Right cardiac atrium (tissue), 5 donors: ENCODE results near the gene CDC6. TPM values are rescaled to one million over a fixed set of nuclear protein-coding genes. Genes with fewer than 3 reads are reported as not detected.
A peak's percentile ranks its signal among the peaks of the same experiment; 100 is the strongest.

Experiments
- ATAC-seq, 2 donors: fragments of 200-7000 bp; cut with Tn5 transposase; one replicate each; pipeline versions ENCODE4 v1.8.0 to v1.9.1; 2020; ENCODE audit warnings: moderate library complexity in 2 of 2, mild to moderate bottlenecking in 1 of 2
- DNase-seq, 3 donors: peaks; one replicate each; pipeline ENCODE4 v3.0.0-alpha.2; 2020
- H3K27ac ChIP-seq: one replicate; pipeline ENCODE4 v1.5.1; 2013; ENCODE audit warnings: mild to moderate bottlenecking, low read length, control low read depth, moderate library complexity
- H3K27me3 ChIP-seq: one replicate; pipeline ENCODE4 v1.6.1; 2013; ENCODE audit not compliant: control insufficient read depth, insufficient read depth
- H3K4me1 ChIP-seq: one replicate; pipeline ENCODE4 v1.6.1; 2013; ENCODE audit warnings: low read length; ENCODE audit not compliant: control insufficient read depth, insufficient read depth
- H3K4me3 ChIP-seq: one replicate; pipeline ENCODE4 v1.5.1; 2013; ENCODE audit warnings: low read length, control low read depth
- H3K9me3 ChIP-seq: one replicate; pipeline ENCODE4 v1.6.1; 2013; ENCODE audit warnings: low read length; ENCODE audit not compliant: control insufficient read depth
- WGBS: extraction: QIAGEN DNeasy Blood & Tissue Kit; methylation state at CpG from one replicate; pipeline ENCODE4 v1.1.7; 2013; 5-methylcytosine and 5-hydroxymethylcytosine counted together
- intact Hi-C, 4 donors: fragments of 100-400 bp; cut with DNase I; formaldehyde crosslinking; loops; one replicate each; pipeline versions ENCODE4 v1.11.0 to v1.14.0; 2022 to 2023
- polyA plus RNA-seq: library from polyadenylated mRNA; stranded (reverse); fragments of 200-250 nt; gene quantifications from one replicate; pipeline ENCODE4 v1.2.3, GENCODE V29; 2013
- total RNA-seq, 4 donors: library from RNA; stranded (reverse); fragmentation: NEBNext Ultra II Directional; extraction: Animal tissue kit (Norgen Biotek cat#: 25700); gene quantifications; one replicate each; pipeline ENCODE4 v1.2.1, GENCODE V29; 2021
- donor health status: healthy with polysubstance abuse.
- donor health status: DM: no; HTN: yes; CAD: no.
- donor health status: DM: no; HTN: no; CAD: no.
- donor health status: DM: no; HTN: yes; CAD: no; lungs with severe emphysema.
- donor health status: DM: yes; HTN: yes; CAD: no.

The CDC6 gene
- total and polyA plus RNA-seq, 5 donors, result 0.36 to 1.8 (median 1.2) TPM

- no peak overlapping the region for H3K4me3 ChIP-seq
- ATAC-seq, result peak; percentile 7
Measured at GRCh38 chr17:40349477-40349894, 61.8 kb downstream of the CDC6 start.

GRCh38 chr17:40349895-40350688 lies 62.4 kb downstream of the CDC6 start:
- WGBS, result 31% methylated on average over 19 of the region's 19 CpGs
- no peaks in the 10 kb centered on the region for H3K9me3 ChIP-seq
- intact Hi-C loops, result loop anchor here in 2 of 4 donors (2.0 to 10.0 kb wide), 4 partner anchors 38 to 185 kb away; partner anchors contain the start of gene TOP2A (in 1 of the 2)
- DNase-seq (peak; percentile 73 to 89 (median 85)), ATAC-seq (peak; percentile 1 to 10)
- peaks cover 38% of the 10 kb centered on the region for H3K4me1 ChIP-seq
- no peak overlapping the region for H3K4me3 ChIP-seq
- H3K27me3 ChIP-seq, result no peaks in the 10 kb centered on the region
- peak overlapping the region; percentile 32 for H3K27ac ChIP-seq

More at GRCh38 chr17:40349477-40349894, 61.8 kb downstream of the CDC6 start:
- WGBS, result 22% methylated on average over 10 of the region's 10 CpGs
- peak in 2 of 3 donors; percentile 69 to 81 for DNase-seq
- H3K27me3 ChIP-seq, result no peaks in the 10 kb centered on the region
- intact Hi-C loops, result loop anchor here in 1 of 4 donors (5.0 kb wide), 1 partner anchor 37 kb away; no protein-coding TSS in a partner anchor
- H3K4me1 ChIP-seq, result peaks cover 40% of the 10 kb centered on the region
- H3K9me3 ChIP-seq, result no peaks in the 10 kb centered on the region
- H3K27ac ChIP-seq, result peak overlapping the region; percentile 32

- H3K27ac ChIP-seq, result peak overlapping the region; percentile 3
- no peaks in the 10 kb centered on the region for H3K9me3 ChIP-seq
- intact Hi-C loops, result loop anchor here in 2 of 4 donors (2.0 to 10.0 kb wide), 3 partner anchors 46 to 184 kb away; partner anchors contain the start of gene TOP2A (in 1 of the 2)
- no peaks in the 10 kb centered on the region for H3K27me3 ChIP-seq
- peaks cover 38% of the 10 kb centered on the region for H3K4me1 ChIP-seq
- no peak overlapping the region for H3K4me3 ChIP-seq
- no peak for ATAC-seq
- WGBS, result 48% methylated on average over 17 of the region's 17 CpGs
- DNase-seq, result no peak
Measured at GRCh38 chr17:40350689-40351358, 63.1 kb downstream of the CDC6 start.

GRCh38 chr17:40351359-40352236 lies 63.9 kb downstream of the CDC6 start:
- Histone ChIP-seq H3K27ac (peak overlapping the region; percentile 10), H3K27me3 (no peaks in the 10 kb centered on the region), H3K4me3 (no peak overlapping the region), H3K4me1 (peaks cover 37% of the 10 kb centered on the region), H3K9me3 (no peaks in the 10 kb centered on the region)
- DNase-seq (peak in 2 of 3 donors; percentile 48 to 60), ATAC-seq (no peak)
- intact Hi-C loops, result loop anchor here in 2 of 4 donors (2.0 to 10.0 kb wide), 3 partner anchors 47 to 183 kb away; partner anchors contain the start of gene TOP2A (in 1 of the 2)
- WGBS, result 79% methylated on average over 27 of the region's 27 CpGs

- H3K27ac ChIP-seq, result peak overlapping the region; percentile 10
- no peaks in the 10 kb centered on the region for H3K27me3 ChIP-seq
- 73% methylated on average over 7 of the region's 7 CpGs for WGBS
- intact Hi-C loops, result loop anchor here in 2 of 4 donors (10.0 kb wide), 2 partner anchors 62 to 182 kb away; partner anchors contain the start of gene TOP2A (in 1 of the 2)
- H3K9me3 ChIP-seq, result no peaks in the 10 kb centered on the region
- ATAC-seq, result no peak
- no peak overlapping the region for H3K4me3 ChIP-seq
- DNase-seq, result peak in 1 of 3 donors; percentile 42
- H3K4me1 ChIP-seq, result peaks cover 29% of the 10 kb centered on the region
Measured at GRCh38 chr17:40352237-40352778, 64.6 kb downstream of the CDC6 start.

- Histone ChIP-seq H3K4me3 (no peak overlapping the region), H3K4me1 (peaks cover 25% of the 10 kb centered on the region), H3K9me3 (no peaks in the 10 kb centered on the region), H3K27me3 (no peaks in the 10 kb centered on the region), H3K27ac (no peak overlapping the region)
- WGBS, result 69% methylated on average over 9 of the region's 9 CpGs
- intact Hi-C loops, result loop anchor here in 2 of 4 donors (10.0 kb wide), 2 partner anchors 62 to 182 kb away; partner anchors contain the start of gene TOP2A (in 1 of the 2)
- ATAC-seq (no peak), DNase-seq (peak in 1 of 3 donors; percentile 57)
Measured at GRCh38 chr17:40352779-40353394, 65.2 kb downstream of the CDC6 start.

Other genes starting within 250 kb of the CDC6 start
- 10 to 100 TPM; 54.3 to 60.5 (median 54.7) TPM for gene MED24, start 233.5 kb upstream of the CDC6 start, total RNA-seq
- gene MED24, start 233.5 kb upstream of the CDC6 start, polyA plus RNA-seq, result 45.1 TPM
- 10 to 100 TPM; 80.6 to 99.5 (median 95.9) TPM for gene THRA, start 224.9 kb upstream of the CDC6 start, total RNA-seq
- 73.3 TPM for gene THRA, start 224.9 kb upstream of the CDC6 start, polyA plus RNA-seq
- 10 to 100 TPM; 10.2 to 25.1 (median 18.8) TPM for gene NR1D1, start 187.3 kb upstream of the CDC6 start, total RNA-seq
- 12.3 TPM for gene NR1D1, start 187.3 kb upstream of the CDC6 start, polyA plus RNA-seq
- gene MSL1, start 165.9 kb upstream of the CDC6 start, total RNA-seq, result 10 to 100 TPM; 53.6 to 57.3 (median 55.2) TPM
- 44.8 TPM for gene MSL1, start 165.9 kb upstream of the CDC6 start, polyA plus RNA-seq
- gene CASC3, start 147.3 kb upstream of the CDC6 start, total RNA-seq, result 10 to 100 TPM; 50.2 to 56.7 (median 50.7) TPM
- 23.4 TPM for gene CASC3, start 147.3 kb upstream of the CDC6 start, polyA plus RNA-seq
- 1 to 10 TPM; 2.7 to 5.6 (median 4.1) TPM for gene RAPGEFL1, start 110.4 kb upstream of the CDC6 start, total RNA-seq
- gene RAPGEFL1, start 110.4 kb upstream of the CDC6 start, polyA plus RNA-seq, result 3.8 TPM
- gene WIPF2, start 68.6 kb upstream of the CDC6 start, total RNA-seq, result 10 to 100 TPM; 11.1 to 14.6 (median 13.5) TPM
- 8.2 TPM for gene WIPF2, start 68.6 kb upstream of the CDC6 start, polyA plus RNA-seq
- gene RARA, start 21.3 kb downstream of the CDC6 start, total RNA-seq, result 10 to 100 TPM; 26.2 to 39.0 (median 29.1) TPM
- gene RARA, start 21.3 kb downstream of the CDC6 start, polyA plus RNA-seq, result 28.3 TPM
- gene GJD3, start 76.9 kb downstream of the CDC6 start, total RNA-seq, result 1 to 10 TPM in 1 of 4 donors, under 1 TPM in 3; 0.74 to 1.4 (median 0.86) TPM
- gene GJD3, start 76.9 kb downstream of the CDC6 start, polyA plus RNA-seq, result 0.27 TPM
- gene TOP2A, start 130.0 kb downstream of the CDC6 start, total RNA-seq, result 1 to 10 TPM in 3 of 4 donors, under 1 TPM in 1; 0.22 to 5.9 (median 3.2) TPM
- 0.70 TPM for gene TOP2A, start 130.0 kb downstream of the CDC6 start, polyA plus RNA-seq
- 100 to 1,000 TPM; 159 to 510 (median 262) TPM for gene IGFBP4, start 155.6 kb downstream of the CDC6 start, total RNA-seq
- 205 TPM for gene IGFBP4, start 155.6 kb downstream of the CDC6 start, polyA plus RNA-seq
- gene TNS4, start 213.7 kb downstream of the CDC6 start, total RNA-seq, result under 1 TPM in 1 of 4 donors, not detected in 3; 0.14 TPM
- gene TNS4, start 213.7 kb downstream of the CDC6 start, polyA plus RNA-seq, result not detected